ENCODE measurements around the gene CST7. TPM values are rescaled to one million over a fixed set of nuclear protein-coding genes. Genes with fewer than 3 reads are reported as not detected.

CST7 gene
- total RNA-seq, 1 experiment from 2014 or later, result not detected

- ChIA-PET CTCF (interaction anchor here (1.6 kb wide), 1 partner anchor 980 kb away, joined by 7 read pairs; no protein-coding TSS in a partner anchor), POLR2A (no interaction called here), RAD21 (ENCODE audit: low non-redundant PET in 1 of 2, low total read pairs in 2 of 2, uncharacterized antibody in 2 of 2, unreplicated experiment in 2 of 2) (no interaction called here)
- ATAC-seq (no peak), DNase-seq (ENCODE audit: low read depth, low spot score) (no peak)
- intact Hi-C loops (cut with micrococcal nuclease), result loop anchor here (10.0 kb wide), 1 partner anchor 382 kb away; no protein-coding TSS in a partner anchor
- no peaks in the 10 kb centered on the region for H3K79me2 ChIP-seq (ENCODE audit: insufficient read depth, low read length)
- no peaks in the 10 kb centered on the region for H4K20me1 ChIP-seq (ENCODE audit: insufficient read depth)
- no peaks in the 10 kb centered on the region for H3K9me3 ChIP-seq (ENCODE audit: control insufficient read depth in 1 of 2, insufficient read depth in 1 of 2, low read depth in 1 of 2, low read length in 2 of 2)
- no peak overlapping the region for H3K4me2 ChIP-seq (ENCODE audit: low read length)
- H3K9me2 ChIP-seq (ENCODE audit: insufficient read depth), result no peaks in the 10 kb centered on the region
- H3K4me1 ChIP-seq (ENCODE audit: control insufficient read depth in 1 of 2, insufficient read depth in 2 of 2, low read length in 2 of 2), result no peaks in the 10 kb centered on the region
- H3K27me3 ChIP-seq (ENCODE audit: insufficient read depth, low read length), result peaks cover 8% of the 10 kb centered on the region; the same call in 1 of the 2 replicates
- no peak overlapping the region for H3K27ac ChIP-seq (ENCODE audit: low read depth, low read length)
- BruUV-seq (replicated peaks), result no TSS peak
- no peaks in the 10 kb centered on the region for H3K36me3 ChIP-seq (ENCODE audit: control insufficient read depth in 1 of 2, insufficient read depth in 2 of 2, low read length in 2 of 2)
- H3K4me3 ChIP-seq (replicated peaks in 1 of 2; ENCODE audit: low read depth in 1 of 2, low read length in 2 of 2), result no peak overlapping the region
- TF ChIP-seq POLR2A (IDR thresholded peaks at IDR 0.05; ENCODE audit: borderline replicate concordance, extremely low read depth, insufficient read depth, insufficient read length) (no peak), CTCF (IDR thresholded peaks at IDR 0.05 in 2 of 3, conservative IDR thresholded peaks at IDR 0.05 in 1 of 3; ENCODE audit: borderline replicate concordance in 1 of 3, insufficient read depth in 1 of 3, low read depth in 2 of 3, low read length in 2 of 3) (no peak), REST (IDR thresholded peaks at IDR 0.05; ENCODE audit: low read depth) (no peak)
- no peak overlapping the region for H2AFZ ChIP-seq (ENCODE audit: low read depth, low read length, poor library complexity, severe bottlenecking)
- H3K9ac ChIP-seq (ENCODE audit: low read length), result no peak overlapping the region
Measured at GRCh38 chr20:24917056-24917455, 32.0 kb upstream of the CST7 start.
